GM10847 (cell line): ENCODE results near the gene HNRNPH3.

Experiments used
- POLR2A ChIP-seq: IDR thresholded peaks from 2 replicates; pipeline ENCODE4 v1.6.1; 2011; ENCODE audit not compliant: insufficient read length; ENCODE audit errors: extremely low read depth

The HNRNPH3 gene

GRCh38 chr10:68346774-68347173 lies 14.9 kb downstream of the HNRNPH3 start:
- no peak for TF ChIP-seq POLR2A

GRCh38 chr10:68348265-68348741 lies 16.4 kb downstream of the HNRNPH3 start:
- no peak for TF ChIP-seq POLR2A

GRCh38 chr10:68353537-68353936 lies 21.7 kb downstream of the HNRNPH3 start:
- TF ChIP-seq POLR2A, result no peak

- no peak for TF ChIP-seq POLR2A
These were observed 27.3 kb downstream of the HNRNPH3 start for GRCh38 chr10:68359189-68359588.

GRCh38 chr10:68362590-68362989 lies 30.7 kb downstream of the HNRNPH3 start:
- no peak for TF ChIP-seq POLR2A

- TF ChIP-seq POLR2A, result no peak
These were observed 32.4 kb downstream of the HNRNPH3 start for GRCh38 chr10:68364101-68364886.

GRCh38 chr10:68365611-68366010 lies 33.7 kb downstream of the HNRNPH3 start:
- TF ChIP-seq POLR2A, result no peak

GRCh38 chr10:68366600-68366999 lies 34.7 kb downstream of the HNRNPH3 start:
- TF ChIP-seq POLR2A, result no peak

GRCh38 chr10:68367121-68367520 lies 35.3 kb downstream of the HNRNPH3 start:
- no peak for TF ChIP-seq POLR2A

GRCh38 chr10:68371604-68372003 lies 39.7 kb downstream of the HNRNPH3 start:
- TF ChIP-seq POLR2A, result no peak

GRCh38 chr10:68385740-68386139 lies 53.9 kb downstream of the HNRNPH3 start:
- TF ChIP-seq POLR2A, result no peak
